DND-41 (cell line): ENCODE data around the gene NCKAP5L.

Source experiments
- CTCF ChIP-seq: IDR thresholded peaks from 2 replicates; pipeline ENCODE4 v1.5.1; 2012; ENCODE audit warnings: borderline replicate concordance, low read length, moderate library complexity, mild to moderate bottlenecking; ENCODE audit not compliant: poor library complexity, severe bottlenecking; ENCODE audit errors: extremely low read depth
- EZH2 ChIP-seq: IDR thresholded peaks from 3 replicates; pipeline ENCODE4 v1.6.1; 2012; ENCODE audit warnings: borderline replicate concordance, low read depth, mild to moderate bottlenecking, moderate library complexity, low read length, inconsistent platforms; ENCODE audit not compliant: severe bottlenecking

DNA sequence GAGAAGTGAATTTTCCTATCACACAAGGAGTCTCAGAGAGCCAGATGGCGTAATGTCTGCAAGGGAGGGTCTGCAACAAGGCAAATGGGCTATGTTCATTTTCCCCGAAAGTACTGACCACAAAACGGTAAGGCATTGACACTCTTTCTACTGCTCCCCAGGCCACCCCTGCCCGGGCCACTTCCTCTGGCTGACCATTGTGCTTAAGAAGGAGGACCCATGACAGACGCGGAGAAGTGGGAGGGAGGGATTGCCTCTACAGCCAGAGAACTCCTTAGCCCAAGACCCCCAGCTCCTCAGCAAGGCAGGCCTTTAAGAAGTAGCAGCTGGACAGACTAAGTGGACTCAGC lies 1.2 kb downstream of the NCKAP5L start:
- no peak for TF ChIP-seq CTCF
- no peak for TF ChIP-seq EZH2
